Testis (tissue), 3 donors: ENCODE data around the gene INHBE. TPM values are rescaled to one million over a fixed set of nuclear protein-coding genes. Genes with fewer than 3 reads are reported as not detected.

Experiments
- DNase-seq: peaks from one replicate; pipeline ENCODE4 v3.0.0-alpha.2; 2019
- H3K27ac ChIP-seq, 2 donors: fragments of 200-600 bp; sonication (generic); one replicate each; pipeline ENCODE4 v1.5.1; 2019
- H3K27me3 ChIP-seq: fragments of 200-600 bp; sonication (generic); one replicate; pipeline ENCODE4 v1.5.1; 2019
- H3K36me3 ChIP-seq: fragments of 200-600 bp; sonication (generic); one replicate; pipeline ENCODE4 v1.5.1; 2017; ENCODE audit warnings: low read depth; ENCODE audit errors: missing control alignments
- H3K4me1 ChIP-seq: fragments of 200-600 bp; sonication (generic); one replicate; pipeline ENCODE4 v1.5.1; 2019
- H3K4me3 ChIP-seq, 2 donors: fragments of 200-600 bp; sonication (generic); one replicate each; pipeline ENCODE4 v1.5.1; 2017 to 2019
- H3K9me3 ChIP-seq: fragments of 200-600 bp; sonication (generic); one replicate; pipeline ENCODE4 v1.5.1; 2017
- CTCF ChIP-seq, 3 experiments: fragments of 450-650 bp in 2 of 3; fragments of 200-600 bp in 1 of 3; sonication (generic) in 1 of 3; IDR thresholded peaks; one replicate each; pipeline ENCODE4 v1.5.1; 2016 to 2019; ENCODE audit warnings: antibody characterized with exemption in 3 of 3, mild to moderate bottlenecking in 2 of 3, moderate library complexity in 1 of 3
- POLR2A ChIP-seq: fragments of 450-650 bp; IDR thresholded peaks from one replicate; pipeline ENCODE4 v1.6.1; 2017; ENCODE audit warnings: antibody characterized with exemption, mild to moderate bottlenecking, moderate library complexity
- WGBS, 2 donors: methylation state at CpG; one replicate each; pipeline ENCODE4 v1.1.5; 2018; 5-methylcytosine and 5-hydroxymethylcytosine counted together
- intact Hi-C: fragments of 100-400 bp; cut with DNase I; formaldehyde crosslinking; loops from one replicate; pipeline ENCODE4 v1.15.1; 2023; ENCODE audit warnings: low total_unique reads
- polyA plus RNA-seq: library from polyadenylated mRNA; stranded (reverse); fragments of 350-450 nt; fragmentation: Illumina TruSeq; extraction: RNeasy Lipid Tissue Mini Kit (QIAGEN cat#74804); gene quantifications from one replicate; pipeline ENCODE4 v1.2.3, GENCODE V29; 2014; ENCODE audit warnings: low read depth, low replicate concordance; ENCODE audit not compliant: insufficient read depth
- total RNA-seq, 2 donors: library from RNA; depleted of rRNA; stranded (reverse); fragments of >200 nt; gene quantifications; one replicate each; pipeline ENCODE4 v1.2.3, GENCODE V29; 2016

The INHBE gene
- total and polyA plus RNA-seq, 3 donors from 2014 or later: 0.12 to 0.25 (median 0.24) TPM

- no peak for DNase-seq
- intact Hi-C loops: no loop called here
- no peak overlapping the region for H3K27ac ChIP-seq
- no peaks in the 10 kb centered on the region for H3K9me3 ChIP-seq
- H3K4me3 ChIP-seq: no peak overlapping the region
- no peaks in the 10 kb centered on the region for H3K36me3 ChIP-seq
- WGBS, 2 donors: 88 to 95% methylated on average over 2 of the region's 2 CpGs
- peaks cover 13% of the 10 kb centered on the region for H3K4me1 ChIP-seq
- no peaks in the 10 kb centered on the region for H3K27me3 ChIP-seq
- TF ChIP-seq CTCF (IDR thresholded peaks at IDR 0.05) (no peak), POLR2A (no peak)
These were observed 6.4 kb upstream of the INHBE start for GRCh38 chr12:57448669-57449068.

GRCh38 chr12:57449375-57449774 is 5.7 kb upstream of the INHBE start:
- no peak for TF ChIP-seq POLR2A
- 99% methylated on average over 7 of the region's 7 CpGs; no CpG with 5 or more reads in 1 of the 2 donors for WGBS, 2 donors
- intact Hi-C loops: no loop called here
- Histone ChIP-seq H3K36me3 (no peaks in the 10 kb centered on the region), H3K27ac (no peak overlapping the region), H3K9me3 (no peaks in the 10 kb centered on the region), H3K27me3 (no peaks in the 10 kb centered on the region), H3K4me3 (no peak overlapping the region), H3K4me1 (peaks cover 13% of the 10 kb centered on the region)
- DNase-seq: no peak

GRCh38 chr12:57450057-57450456 is 5.0 kb upstream of the INHBE start:
- no peak for TF ChIP-seq POLR2A
- no peak for TF ChIP-seq CTCF (IDR thresholded peaks at IDR 0.05)
- intact Hi-C loops: no loop called here
- no peaks in the 10 kb centered on the region for H3K36me3 ChIP-seq
- H3K4me1 ChIP-seq: peaks cover 13% of the 10 kb centered on the region
- H3K27me3 ChIP-seq: no peaks in the 10 kb centered on the region
- WGBS, 2 donors: 98 to 100% methylated on average over 3 of the region's 3 CpGs
- no peak for DNase-seq
- H3K4me3 ChIP-seq: no peak overlapping the region
- H3K9me3 ChIP-seq: no peaks in the 10 kb centered on the region
- no peak overlapping the region for H3K27ac ChIP-seq

GRCh38 chr12:57451233-57451778 is 3.8 kb upstream of the INHBE start:
- no peaks in the 10 kb centered on the region for H3K36me3 ChIP-seq
- intact Hi-C loops: no loop called here
- no peak overlapping the region for H3K4me3 ChIP-seq
- H3K9me3 ChIP-seq: no peaks in the 10 kb centered on the region
- WGBS, 2 donors: 52 to 59% methylated on average over 6 of the region's 6 CpGs
- no peak for DNase-seq
- no peaks in the 10 kb centered on the region for H3K27me3 ChIP-seq
- no peak for TF ChIP-seq POLR2A
- TF ChIP-seq CTCF (IDR thresholded peaks at IDR 0.05): no peak
- H3K4me1 ChIP-seq: peaks cover 13% of the 10 kb centered on the region
- no peak overlapping the region for H3K27ac ChIP-seq

GRCh38 chr12:57452181-57452936 is 2.7 kb upstream of the INHBE start:
- no peak for DNase-seq
- Histone ChIP-seq H3K4me3 (no peak overlapping the region), H3K4me1 (peaks cover 13% of the 10 kb centered on the region), H3K9me3 (no peaks in the 10 kb centered on the region), H3K27me3 (no peaks in the 10 kb centered on the region), H3K27ac (no peak overlapping the region), H3K36me3 (no peaks in the 10 kb centered on the region)
- intact Hi-C loops: no loop called here
- WGBS, 2 donors: 43 to 59% methylated on average over 7 to 9 of the region's 9 CpGs
- no peak for TF ChIP-seq POLR2A
- no peak for TF ChIP-seq CTCF (IDR thresholded peaks at IDR 0.05)
